ENCODE measurements around the gene DPP8.
"Not testable (repeated sequence)": the region's sequence is repeated elsewhere in the genome, so short reads cannot be mapped to it uniquely, and the experiment has no call there.

DPP8 gene

GRCh38 chr15:65516997-65517865, at the start of gene DPP8:
Gene DPP8, minus strand, starts transcription at chr15:65517689. Its CDS starts 5,136 bp downstream, at chr15:65512553.
- peak; percentile 91 for DNase-seq (ENCODE audit: low read depth)

- no peak for DNase-seq (ENCODE audit: low read depth)
Measured at GRCh38 chr15:65561934-65562333, 44.4 kb upstream of the DPP8 start.

GRCh38 chr15:65559941-65560340, 42.5 kb upstream of the DPP8 start:
- no peak for DNase-seq (ENCODE audit: low read depth)

- no peak for DNase-seq (ENCODE audit: low read depth)
Measured at GRCh38 chr15:65558997-65559760, 41.7 kb upstream of the DPP8 start.

- no peak for DNase-seq (ENCODE audit: low read depth)
Measured at GRCh38 chr15:65558336-65558735, 40.8 kb upstream of the DPP8 start.

- no peak for DNase-seq (ENCODE audit: low read depth)
Measured at GRCh38 chr15:65556622-65557021, 39.1 kb upstream of the DPP8 start.

- DNase-seq (ENCODE audit: low read depth): no peak
Measured at GRCh38 chr15:65553691-65554090, 36.2 kb upstream of the DPP8 start.

- DNase-seq (ENCODE audit: low read depth): not testable (repeated sequence)
Measured at GRCh38 chr15:65552851-65553250, 35.4 kb upstream of the DPP8 start.

GRCh38 chr15:65551183-65551582, 33.7 kb upstream of the DPP8 start:
- DNase-seq (ENCODE audit: low read depth): no peak

- no peak for DNase-seq (ENCODE audit: low read depth)
Measured at GRCh38 chr15:65550681-65551098, 33.2 kb upstream of the DPP8 start.

GRCh38 chr15:65549288-65549687, 31.8 kb upstream of the DPP8 start:
- not testable (repeated sequence) for DNase-seq (ENCODE audit: low read depth)

- no peak for DNase-seq (ENCODE audit: low read depth)
Measured at GRCh38 chr15:65547841-65548240, 30.4 kb upstream of the DPP8 start.

- DNase-seq (ENCODE audit: low read depth): no peak
Measured at GRCh38 chr15:65541231-65541820, 23.8 kb upstream of the DPP8 start.

GRCh38 chr15:65540314-65540713, 22.8 kb upstream of the DPP8 start:
- DNase-seq (ENCODE audit: low read depth): no peak

- DNase-seq (ENCODE audit: low read depth): no peak
Measured at GRCh38 chr15:65535192-65535591, 17.7 kb upstream of the DPP8 start.

GRCh38 chr15:65533057-65533756, 15.7 kb upstream of the DPP8 start:
- no peak for DNase-seq (ENCODE audit: low read depth)

GRCh38 chr15:65532738-65533051, 15.2 kb upstream of the DPP8 start:
- DNase-seq (ENCODE audit: low read depth): no peak

- peak; percentile 87 for DNase-seq (ENCODE audit: low read depth)
Measured at GRCh38 chr15:65530318-65531111, 13.0 kb upstream of the DPP8 start, which contains the start of gene HACD3. Gene HACD3, plus strand, starts transcription at chr15:65530463. Its CDS starts 169 bp downstream, at chr15:65530632.

- DNase-seq (ENCODE audit: low read depth): no peak
Measured at GRCh38 chr15:65529762-65530317, 12.4 kb upstream of the DPP8 start.

- no peak for DNase-seq (ENCODE audit: low read depth)
Measured at GRCh38 chr15:65528461-65529060, 11.1 kb upstream of the DPP8 start.

GRCh38 chr15:65525622-65526021, 8.1 kb upstream of the DPP8 start:
- DNase-seq (ENCODE audit: low read depth): no peak

All from stimulated activated CD8-positive, alpha-beta memory T cell treated with anti-CD3 and anti-CD28 coated beads, Interleukin-15, amount 100 ng/mL, for 24 hours (primary cell).